ENCODE measurements around the gene SMG6.

The SMG6 gene

GRCh38 chr17:2068031-2068518 lies 235.5 kb downstream of the SMG6 start:
- no peak for DNase-seq (ENCODE audit: low read depth)
- TF ChIP-seq CTCF (IDR thresholded peaks at IDR 0.05; ENCODE audit: low read depth, low read length): no peak
- TF ChIP-seq MAX (IDR thresholded peaks at IDR 0.05; ENCODE audit: low read depth, low read length): no peak
- no peak for TF ChIP-seq MYC (IDR thresholded peaks at IDR 0.05; ENCODE audit: low read depth, low read length)
- no peak for TF ChIP-seq POLR2A (IDR thresholded peaks at IDR 0.05; ENCODE audit: extremely low read depth, insufficient read length)
- H3K4me3 ChIP-seq (ENCODE audit: low read depth, low read length): no peak overlapping the region

GRCh38 chr17:2067608-2068024 lies 236.0 kb downstream of the SMG6 start:
- TF ChIP-seq POLR2A (IDR thresholded peaks at IDR 0.05; ENCODE audit: extremely low read depth, insufficient read length) (no peak), MYC (IDR thresholded peaks at IDR 0.05; ENCODE audit: low read depth, low read length) (no peak), CTCF (IDR thresholded peaks at IDR 0.05; ENCODE audit: low read depth, low read length) (no peak), MAX (IDR thresholded peaks at IDR 0.05; ENCODE audit: low read depth, low read length) (no peak)
- no peak for DNase-seq (ENCODE audit: low read depth)
- no peak overlapping the region for H3K4me3 ChIP-seq (ENCODE audit: low read depth, low read length)

GRCh38 chr17:2067048-2067561 lies 236.5 kb downstream of the SMG6 start:
- no peak for DNase-seq (ENCODE audit: low read depth)
- no peak for TF ChIP-seq MYC (IDR thresholded peaks at IDR 0.05; ENCODE audit: low read depth, low read length)
- TF ChIP-seq POLR2A (IDR thresholded peaks at IDR 0.05; ENCODE audit: extremely low read depth, insufficient read length): no peak
- no peak for TF ChIP-seq CTCF (IDR thresholded peaks at IDR 0.05; ENCODE audit: low read depth, low read length)
- no peak for TF ChIP-seq MAX (IDR thresholded peaks at IDR 0.05; ENCODE audit: low read depth, low read length)
- no peak overlapping the region for H3K4me3 ChIP-seq (ENCODE audit: low read depth, low read length)

- H3K4me3 ChIP-seq (ENCODE audit: low read depth, low read length): no peak overlapping the region
- no peak for DNase-seq (ENCODE audit: low read depth)
- TF ChIP-seq POLR2A (IDR thresholded peaks at IDR 0.05; ENCODE audit: extremely low read depth, insufficient read length): no peak
Observed at GRCh38 chr17:2065949-2066400, 237.6 kb downstream of the SMG6 start.

GRCh38 chr17:2064980-2065785 lies 238.4 kb downstream of the SMG6 start:
- DNase-seq (ENCODE audit: low read depth): peak; percentile 63
- no peak overlapping the region for H3K4me3 ChIP-seq (ENCODE audit: low read depth, low read length)
- TF ChIP-seq MYC (IDR thresholded peaks at IDR 0.05; ENCODE audit: low read depth, low read length): no peak
- TF ChIP-seq POLR2A (IDR thresholded peaks at IDR 0.05; ENCODE audit: extremely low read depth, insufficient read length): no peak
- TF ChIP-seq CTCF (IDR thresholded peaks at IDR 0.05; ENCODE audit: low read depth, low read length): peak; percentile 29
- no peak for TF ChIP-seq MAX (IDR thresholded peaks at IDR 0.05; ENCODE audit: low read depth, low read length)

GRCh38 chr17:2064520-2064971 lies 239.0 kb downstream of the SMG6 start:
- H3K4me3 ChIP-seq (ENCODE audit: low read depth, low read length): no peak overlapping the region
- peak; percentile 48 for DNase-seq (ENCODE audit: low read depth)
- TF ChIP-seq CTCF (IDR thresholded peaks at IDR 0.05; ENCODE audit: low read depth, low read length) (no peak), MAX (IDR thresholded peaks at IDR 0.05; ENCODE audit: low read depth, low read length) (no peak), POLR2A (IDR thresholded peaks at IDR 0.05; ENCODE audit: extremely low read depth, insufficient read length) (no peak), MYC (IDR thresholded peaks at IDR 0.05; ENCODE audit: low read depth, low read length) (no peak)
